PC-3 (cell line): ENCODE results near the gene CACNA1B. TPM values are rescaled to one million over a fixed set of nuclear protein-coding genes. Genes with fewer than 3 reads are reported as not detected.

Experiments used
- ATAC-seq: fragments of 200-7000 bp; cut with Tn5 transposase; 2 replicates; pipeline ENCODE4 v1.9.1; 2020; ENCODE audit warnings: mild to moderate bottlenecking, moderate library complexity
- BruUV-seq: library from RNA; stranded (reverse); fragments of 400-500 nt; replicated peaks from 2 replicates; lab custom pipeline; 2021; lab: Mats Ljungman, UMichigan
- CTCF ChIA-PET: fragments of 300-600 bp; sonication (Branson Sonifier 250); formaldehyde crosslinking; loops from one replicate; lab custom pipeline; 2022; ENCODE audit warnings: antibody characterized with exemption; lab: Charles Lee
- POLR2A ChIA-PET: fragments of 300-600 bp; sonication (Branson Sonifier 250); formaldehyde crosslinking; loops from one replicate; lab custom pipeline; 2022; ENCODE audit warnings: antibody characterized with exemption; ENCODE audit not compliant: unreplicated experiment; lab: Charles Lee
- DNase-seq: peaks from one replicate; pipeline ENCODE4 v3.0.0-alpha.2; 2015
- H2AFZ ChIP-seq: fragments of 300-600 bp; sonication (generic); 2 replicates; pipeline ENCODE4 v1.6.0; 2016; ENCODE audit warnings: antibody characterized with exemption, low read length
- H3F3A ChIP-seq: fragments of 300-600 bp; sonication (generic); one replicate; pipeline ENCODE4 v1.6.0; 2017; ENCODE audit warnings: antibody characterized with exemption, low read length, control low read depth, mild to moderate bottlenecking; ENCODE audit not compliant: unreplicated experiment
- H3K27ac ChIP-seq: fragments of 300-600 bp; sonication (generic); 2 replicates; pipeline ENCODE4 v1.5.1; 2016; ENCODE audit warnings: mild to moderate bottlenecking, low read length
- H3K27me3 ChIP-seq: fragments of 300-600 bp; sonication (generic); 2 replicates; pipeline ENCODE4 v1.6.1; 2016; ENCODE audit warnings: low read length, mixed read lengths
- H3K36me3 ChIP-seq: fragments of 300-600 bp; sonication (generic); 2 replicates; pipeline ENCODE4 v1.6.1; 2016; ENCODE audit warnings: low read depth, mixed run types, low read length, mixed read lengths
- H3K4me1 ChIP-seq: fragments of 300-600 bp; sonication (generic); 2 replicates; pipeline ENCODE4 v1.5.1; 2016; ENCODE audit warnings: low read length; ENCODE audit not compliant: insufficient read depth
- H3K4me2 ChIP-seq: fragments of 300-600 bp; sonication (generic); 2 replicates; pipeline ENCODE4 v1.6.0; 2016; ENCODE audit warnings: low read length
- H3K4me3 ChIP-seq: fragments of 300-600 bp; sonication (generic); 2 replicates; pipeline ENCODE4 v1.5.1; 2016; ENCODE audit warnings: mild to moderate bottlenecking, low read length, mixed read lengths
- H3K79me2 ChIP-seq: fragments of 300-600 bp; sonication (generic); 2 replicates; pipeline ENCODE4 v1.6.1; 2017; ENCODE audit warnings: low read length, mixed read lengths
- H3K9ac ChIP-seq: fragments of 300-600 bp; sonication (generic); 2 replicates; pipeline ENCODE4 v1.6.0; 2016; ENCODE audit warnings: mild to moderate bottlenecking, low read length
- H3K9me2 ChIP-seq: fragments of 300-600 bp; sonication (generic); replicated peaks from 2 replicates; pipeline ENCODE4 v1.6.1; 2016; ENCODE audit warnings: mixed run types, low read length, mixed read lengths
- H3K9me3 ChIP-seq: fragments of 300-600 bp; sonication (generic); 2 replicates; pipeline ENCODE4 v1.6.1; 2016; ENCODE audit warnings: low read length, mixed read lengths
- H4K20me1 ChIP-seq: fragments of 300-600 bp; sonication (generic); 2 replicates; pipeline ENCODE4 v1.6.1; 2016; ENCODE audit warnings: low read length, mixed read lengths
- CTCF ChIP-seq: fragments of 300-600 bp; sonication (generic); conservative IDR thresholded peaks from 2 replicates; pipeline ENCODE4 v1.5.1; 2017; ENCODE audit warnings: antibody characterized with exemption, low read depth, mild to moderate bottlenecking, low read length
- EZH2 ChIP-seq: fragments of 300-600 bp; sonication (generic); IDR thresholded peaks from one replicate; pipeline ENCODE4 v1.6.1; 2017; ENCODE audit warnings: antibody characterized with exemption, mild to moderate bottlenecking, low read length; ENCODE audit not compliant: unreplicated experiment
- EZH2phosphoT487 ChIP-seq: fragments of 300-600 bp; sonication (generic); IDR thresholded peaks from 2 replicates; pipeline ENCODE4 v1.6.1; 2018; ENCODE audit warnings: mild to moderate bottlenecking, antibody characterized with exemption, low read length, borderline replicate concordance
- intact Hi-C: fragments of 100-400 bp; cut with micrococcal nuclease; formaldehyde crosslinking; loops from 2 replicates; pipeline ENCODE4 v1.9.0; 2023
- total RNA-seq: library from RNA; depleted of rRNA; stranded (reverse); fragments of >200 nt; gene quantifications from 2 replicates; pipeline ENCODE4 v1.2.3, GENCODE V29; 2014

Gene CACNA1B
- total RNA-seq, 1 experiment from 2014 or later: not detected

GRCh38 chr9:137836151-137836830, 41.3 kb upstream of the CACNA1B start:
- no peak overlapping the region for H3K27ac ChIP-seq
- TF ChIP-seq EZH2phosphoT487 (no peak), EZH2 (no peak)
- H3K79me2 ChIP-seq: no peaks in the 10 kb centered on the region
- ChIA-PET CTCF (no interaction called here), POLR2A (no interaction called here)
- no peaks in the 10 kb centered on the region for H3K36me3 ChIP-seq
- no peak overlapping the region for H2AFZ ChIP-seq
- H3K9me3 ChIP-seq: no peaks in the 10 kb centered on the region
- H3F3A ChIP-seq: no peaks in the 10 kb centered on the region
- no peaks in the 10 kb centered on the region for H4K20me1 ChIP-seq
- H3K9me2 ChIP-seq: no peaks in the 10 kb centered on the region
- intact Hi-C loops: no loop called here
- no peak overlapping the region for H3K9ac ChIP-seq
- ATAC-seq (no peak), DNase-seq (no peak)
- no TSS peak for BruUV-seq
- no peak overlapping the region for H3K4me2 ChIP-seq
- no peaks in the 10 kb centered on the region for H3K27me3 ChIP-seq
- H3K4me3 ChIP-seq: no peak overlapping the region
- no peaks in the 10 kb centered on the region for H3K4me1 ChIP-seq

GRCh38 chr9:137836831-137837241, 40.7 kb upstream of the CACNA1B start:
- POLR2A ChIA-PET: no interaction called here
- TF ChIP-seq EZH2phosphoT487 (no peak), CTCF (no peak)
- H4K20me1 ChIP-seq: no peaks in the 10 kb centered on the region
- intact Hi-C loops: no loop called here
- DNase-seq (no peak), ATAC-seq (no peak)
- CTCF ChIA-PET: no interaction called here
- no peaks in the 10 kb centered on the region for H3K9me2 ChIP-seq
- H3K79me2 ChIP-seq: no peaks in the 10 kb centered on the region
- H3K36me3 ChIP-seq: no peaks in the 10 kb centered on the region
- no peaks in the 10 kb centered on the region for H3K4me1 ChIP-seq
- H3K9ac ChIP-seq: no peak overlapping the region
- H3K9me3 ChIP-seq: no peaks in the 10 kb centered on the region
- H3K27me3 ChIP-seq: no peaks in the 10 kb centered on the region
- no TSS peak for BruUV-seq
- H3K27ac ChIP-seq: no peak overlapping the region
- no peak overlapping the region for H2AFZ ChIP-seq
- no peak overlapping the region for H3K4me3 ChIP-seq
- no peaks in the 10 kb centered on the region for H3F3A ChIP-seq
- H3K4me2 ChIP-seq: no peak overlapping the region

GRCh38 chr9:137837345-137838278, 40.0 kb upstream of the CACNA1B start:
- Histone ChIP-seq H3K36me3 (no peaks in the 10 kb centered on the region), H3K4me2 (no peak overlapping the region), H4K20me1 (no peaks in the 10 kb centered on the region), H3K4me1 (no peaks in the 10 kb centered on the region), H3K27me3 (no peaks in the 10 kb centered on the region), H2AFZ (no peak overlapping the region), H3K27ac (no peak overlapping the region), H3K9ac (no peak overlapping the region), H3K9me2 (no peaks in the 10 kb centered on the region), H3F3A (no peaks in the 10 kb centered on the region), H3K9me3 (no peaks in the 10 kb centered on the region), H3K79me2 (no peaks in the 10 kb centered on the region), H3K4me3 (no peak overlapping the region)
- ChIA-PET CTCF (no interaction called here), POLR2A (no interaction called here)
- intact Hi-C loops: no loop called here
- ATAC-seq (no peak), DNase-seq (no peak)
- TF ChIP-seq EZH2phosphoT487 (no peak), EZH2 (no peak), CTCF (no peak)
- no TSS peak for BruUV-seq
